T-helper 1 cell treated with Interleukin-12 subunit alpha and Interleukin-12 subunit beta and Interleukin-4 antibody, amounts not matched to agents 30 μg/mL and 1 μg/mL, for 36 hours (primary cell): ENCODE data around the gene NPB.
A peak's percentile ranks its signal among the peaks of the same experiment; 100 is the strongest.

ENCODE experiments used
- H3K27ac Mint-ChIP-seq: one replicate; pipeline ENCODE4 v1.8.0; 2021; ENCODE audit warnings: mild to moderate bottlenecking, mixed read lengths
- H3K27me3 Mint-ChIP-seq: one replicate; pipeline ENCODE4 v1.8.0; 2021; ENCODE audit warnings: low read depth, mixed read lengths
- H3K36me3 Mint-ChIP-seq: one replicate; pipeline ENCODE4 v1.8.0; 2021; ENCODE audit warnings: low read depth, mixed read lengths
- H3K4me1 Mint-ChIP-seq: one replicate; pipeline ENCODE4 v1.8.0; 2021; ENCODE audit warnings: low read depth, mixed read lengths
- H3K4me3 Mint-ChIP-seq: one replicate; pipeline ENCODE4 v1.8.0; 2021; ENCODE audit warnings: mild to moderate bottlenecking, moderate library complexity, mixed read lengths
- H3K9me3 Mint-ChIP-seq: one replicate; pipeline ENCODE4 v1.8.0; 2021; ENCODE audit warnings: mixed read lengths

Gene NPB

DNA sequence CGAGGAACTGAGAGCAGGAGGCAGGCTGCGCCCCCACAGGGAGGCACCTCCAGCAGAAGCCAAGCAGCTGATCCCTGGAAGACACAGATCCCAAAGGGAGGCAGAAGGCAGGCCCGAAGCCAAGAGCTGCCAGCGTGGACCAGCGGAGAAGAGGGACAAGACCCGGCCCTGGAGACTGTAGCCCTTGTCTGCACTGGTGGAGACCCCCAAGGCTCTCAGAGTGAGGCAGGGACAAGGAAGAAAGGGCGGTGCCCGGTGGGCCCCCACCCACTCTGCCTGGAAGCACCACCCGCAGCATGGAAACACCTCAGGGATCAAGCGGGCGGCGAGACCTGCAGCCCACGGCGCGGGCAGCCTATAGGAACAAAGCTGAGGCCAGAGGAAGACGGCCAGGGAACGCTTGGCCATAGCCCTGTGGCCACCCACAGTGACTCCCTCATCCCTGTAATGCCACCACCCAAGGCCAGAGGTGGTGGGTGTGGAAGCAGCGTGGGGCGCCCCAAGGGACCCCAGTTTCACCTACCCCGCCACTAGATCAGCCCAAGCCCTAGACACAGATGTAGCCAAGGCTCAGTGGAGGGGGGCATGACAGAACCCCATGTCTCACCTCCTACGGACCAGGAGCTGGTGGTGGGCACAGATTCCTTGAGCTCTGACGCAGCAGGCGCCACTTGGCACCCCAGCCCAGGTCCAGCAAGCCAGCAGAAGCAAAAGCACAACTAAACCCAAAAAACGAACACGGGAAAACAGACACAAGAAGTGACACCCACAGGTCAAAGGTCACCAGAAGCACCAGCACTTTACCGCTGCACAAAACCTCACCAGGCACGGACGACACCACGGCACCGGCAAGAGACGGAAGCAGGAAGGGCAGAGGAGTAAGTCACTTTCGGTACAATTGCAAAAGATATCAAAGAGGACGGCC, 18.8 kb downstream of the NPB start:
- no peaks in the 10 kb centered on the region for H3K9me3 Mint-ChIP-seq

DNA sequence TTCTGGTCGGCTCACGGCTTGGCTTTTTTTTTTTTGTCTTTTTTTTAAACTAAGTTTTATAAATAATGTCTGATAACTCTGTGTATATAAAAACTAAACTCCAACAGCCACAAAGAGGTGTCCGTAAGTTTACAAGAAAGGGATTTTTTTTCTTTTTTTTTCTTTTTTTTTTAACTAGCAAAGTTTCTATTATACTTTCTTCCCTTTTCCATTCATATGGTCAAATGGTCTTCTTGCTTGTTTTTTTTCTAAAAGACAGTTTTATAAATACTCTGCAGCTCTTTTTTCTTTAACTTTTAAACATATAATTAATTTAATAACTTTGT, 19.5 kb downstream of the NPB start:
- Mint-ChIP-seq H3K4me3 (no peak overlapping the region), H3K4me1 (peaks cover 29% of the 10 kb centered on the region), H3K36me3 (peaks cover 7% of the 10 kb centered on the region), H3K27me3 (no peaks in the 10 kb centered on the region), H3K27ac (no peak overlapping the region), H3K9me3 (no peaks in the 10 kb centered on the region)

More for the DNA sequence above, 18.8 kb downstream of the NPB start:
- H3K36me3 Mint-ChIP-seq = peaks cover 9% of the 10 kb centered on the region
- no peak overlapping the region for H3K4me3 Mint-ChIP-seq
- peaks cover 24% of the 10 kb centered on the region for H3K4me1 Mint-ChIP-seq
- H3K27ac Mint-ChIP-seq = peak overlapping the region; percentile 16
- no peaks in the 10 kb centered on the region for H3K27me3 Mint-ChIP-seq

DNA sequence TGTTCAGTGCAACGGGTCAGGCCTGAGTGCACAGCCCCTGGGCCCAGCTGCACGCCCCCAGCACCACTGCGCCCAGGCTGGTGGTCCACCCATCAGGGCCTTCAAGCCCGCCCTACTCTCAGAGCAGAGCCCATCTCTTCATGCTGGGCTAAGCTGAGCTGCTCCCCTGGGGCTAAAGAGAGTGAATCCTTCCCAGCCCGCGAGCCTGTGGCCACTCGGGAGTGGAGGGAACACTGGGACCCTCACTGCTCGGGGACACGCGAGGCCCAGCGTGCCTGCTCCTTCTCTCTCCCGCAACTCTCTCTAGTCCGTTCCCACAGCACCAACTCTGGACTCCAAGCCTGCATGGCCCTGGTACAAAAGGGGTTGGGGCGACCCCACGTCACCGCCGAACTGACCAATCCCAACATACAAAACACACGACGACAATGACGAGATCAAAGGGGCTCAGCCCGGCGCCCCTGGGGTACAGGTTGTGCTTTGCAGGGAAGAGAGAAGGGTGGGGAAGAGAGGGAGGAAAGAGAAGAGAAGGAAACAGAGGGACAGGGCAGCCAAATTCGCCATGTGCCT, 20.0 kb downstream of the NPB start:
- H3K27ac Mint-ChIP-seq = no peak overlapping the region
- H3K27me3 Mint-ChIP-seq = no peaks in the 10 kb centered on the region
- no peak overlapping the region for H3K4me3 Mint-ChIP-seq
- peaks cover 25% of the 10 kb centered on the region for H3K4me1 Mint-ChIP-seq
- H3K36me3 Mint-ChIP-seq = peaks cover 3% of the 10 kb centered on the region
- H3K9me3 Mint-ChIP-seq = no peaks in the 10 kb centered on the region

DNA sequence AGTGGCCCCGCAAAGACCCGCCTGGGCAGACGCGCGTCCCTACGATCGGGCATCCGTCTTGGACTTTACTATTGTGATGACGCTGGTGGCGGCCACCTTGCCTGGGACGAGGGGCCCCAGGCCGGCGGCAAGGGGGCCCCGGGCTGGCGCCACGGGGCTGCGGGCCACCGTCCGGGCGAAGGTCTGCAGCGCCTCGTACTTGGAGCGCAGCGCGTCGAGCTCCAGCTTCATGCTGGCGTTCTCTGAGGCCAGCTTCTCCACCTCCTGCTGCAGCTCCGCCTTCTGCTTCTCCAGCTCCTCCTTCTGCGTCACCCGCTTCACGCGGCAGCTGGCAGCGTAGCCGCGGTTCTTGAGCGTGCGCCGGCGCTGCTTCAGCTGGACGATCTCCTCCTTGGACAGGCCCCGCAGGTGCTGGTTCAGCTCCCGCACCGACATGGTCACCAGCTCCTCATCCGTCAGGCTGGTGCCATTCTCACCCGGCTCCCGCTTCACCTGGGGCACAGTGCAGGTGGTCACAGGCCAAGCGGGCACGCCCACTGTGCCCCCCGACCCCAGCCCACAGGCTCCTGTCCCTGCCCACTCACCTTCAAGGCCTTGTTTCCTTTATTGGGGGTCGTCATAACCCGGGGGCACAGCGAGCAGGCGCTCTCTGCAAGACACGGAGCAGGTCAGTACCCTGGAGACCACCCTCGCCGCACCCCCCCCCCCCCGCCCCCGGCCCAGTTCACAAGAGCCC, 20.7 kb downstream of the NPB start:
- H3K4me1 Mint-ChIP-seq = peaks cover 22% of the 10 kb centered on the region
- no peaks in the 10 kb centered on the region for H3K9me3 Mint-ChIP-seq
- H3K36me3 Mint-ChIP-seq = no peaks in the 10 kb centered on the region
- no peak overlapping the region for H3K4me3 Mint-ChIP-seq
- H3K27ac Mint-ChIP-seq = no peak overlapping the region
- H3K27me3 Mint-ChIP-seq = no peaks in the 10 kb centered on the region

DNA sequence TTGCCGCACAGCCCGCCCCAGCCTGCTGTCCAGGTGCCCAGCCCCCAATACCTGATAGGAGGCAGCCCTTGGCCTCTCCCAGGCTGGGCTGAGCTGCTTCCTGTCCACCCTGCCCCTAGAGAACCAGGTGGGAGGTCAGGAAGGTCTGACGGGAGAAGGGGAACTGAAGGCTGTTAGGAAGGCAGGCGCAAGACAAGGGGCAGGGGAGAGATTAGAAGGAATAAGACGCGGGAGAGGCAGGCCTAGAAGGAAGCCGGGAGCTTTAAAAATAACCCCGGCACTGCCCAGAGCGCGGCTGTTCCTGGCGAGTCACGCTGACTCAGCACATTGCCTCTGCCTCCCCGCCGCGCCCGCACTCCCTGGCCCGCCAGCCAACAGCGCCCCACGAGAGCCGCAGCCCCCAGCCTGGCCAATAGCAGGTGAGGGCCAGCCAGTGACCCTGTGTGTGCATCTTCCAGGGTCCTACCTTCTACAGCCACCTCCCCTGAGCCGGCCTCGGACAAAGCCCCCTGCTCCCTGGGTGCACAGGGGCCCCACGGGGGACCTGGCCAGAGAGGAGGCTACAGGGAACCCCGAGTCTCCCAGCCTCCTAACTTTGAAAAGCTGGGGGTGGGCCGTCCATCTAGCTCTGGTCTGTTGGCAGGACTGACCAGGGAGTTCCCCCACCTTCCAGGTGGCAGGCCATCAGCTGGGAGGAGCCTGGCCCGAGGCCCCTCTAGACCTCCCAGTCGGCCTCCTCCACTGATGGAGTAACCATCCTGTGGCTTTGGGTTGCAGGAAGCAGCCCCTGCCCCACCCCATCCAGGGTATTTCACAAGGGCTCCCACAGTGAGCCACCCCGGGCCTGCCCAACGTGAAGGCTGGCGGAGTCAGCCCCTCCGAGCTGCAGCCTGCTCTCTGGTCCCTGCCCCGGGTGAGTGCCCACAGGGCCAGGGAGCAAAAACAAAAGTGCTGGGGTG, 21.5 kb downstream of the NPB start:
- H3K27ac Mint-ChIP-seq = peak overlapping the region; percentile 62

DNA sequence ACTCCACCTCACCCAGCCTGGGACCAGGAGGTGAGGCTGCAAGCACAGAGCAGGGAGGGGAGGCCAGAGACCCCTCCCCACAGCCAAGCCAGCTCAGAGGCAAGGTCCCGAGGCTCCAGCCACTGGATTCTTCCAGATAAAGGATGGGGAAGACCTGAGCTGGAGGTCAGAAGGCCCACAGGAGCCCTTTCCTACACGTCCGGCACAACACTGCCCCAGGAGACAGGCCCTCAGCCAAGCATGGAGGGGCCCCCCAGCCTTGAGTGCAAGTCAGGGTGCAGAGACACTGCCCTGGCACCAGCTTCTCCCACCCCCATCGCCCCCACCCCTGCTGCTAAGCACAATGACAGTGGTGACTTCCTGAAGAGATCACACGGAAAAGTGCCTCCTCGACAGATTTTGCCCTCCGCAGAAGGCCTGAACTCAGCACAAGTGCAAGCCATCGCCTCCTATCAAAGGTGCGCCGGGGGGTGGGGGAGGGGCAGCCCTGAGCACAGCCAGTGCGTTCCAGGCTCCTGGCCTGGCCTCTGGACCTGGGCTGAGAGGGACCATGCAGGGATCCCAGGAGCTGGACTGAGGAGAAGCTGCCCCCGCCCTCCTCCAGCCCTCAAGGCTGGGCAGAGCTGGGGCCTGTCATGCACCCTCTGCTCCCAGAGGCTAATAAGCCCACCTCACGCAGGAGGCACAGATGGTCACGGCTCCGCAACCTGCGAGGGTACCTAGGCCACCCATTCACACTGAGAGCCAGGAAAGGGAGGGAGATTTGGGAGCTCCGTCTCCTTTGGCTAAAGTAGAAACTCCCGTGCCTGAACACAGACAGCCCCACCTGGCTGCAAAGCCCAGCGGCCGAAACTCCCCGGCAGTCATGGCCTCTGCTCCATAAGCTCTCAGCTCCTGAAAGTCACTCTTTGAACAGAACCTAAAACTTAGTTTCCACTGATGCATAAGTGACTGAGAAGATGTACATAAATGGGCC, 22.8 kb downstream of the NPB start:
- no peaks in the 10 kb centered on the region for H3K36me3 Mint-ChIP-seq
- peak overlapping the region; percentile 67 for H3K4me3 Mint-ChIP-seq
- peaks cover 20% of the 10 kb centered on the region for H3K4me1 Mint-ChIP-seq
- no peaks in the 10 kb centered on the region for H3K9me3 Mint-ChIP-seq
- H3K27ac Mint-ChIP-seq = peak overlapping the region; percentile 9
- H3K27me3 Mint-ChIP-seq = no peaks in the 10 kb centered on the region

More for the DNA sequence above, 21.5 kb downstream of the NPB start:
- Mint-ChIP-seq H3K4me3 (no peak overlapping the region), H3K36me3 (no peaks in the 10 kb centered on the region), H3K27me3 (no peaks in the 10 kb centered on the region), H3K4me1 (peaks cover 20% of the 10 kb centered on the region), H3K9me3 (no peaks in the 10 kb centered on the region)

DNA sequence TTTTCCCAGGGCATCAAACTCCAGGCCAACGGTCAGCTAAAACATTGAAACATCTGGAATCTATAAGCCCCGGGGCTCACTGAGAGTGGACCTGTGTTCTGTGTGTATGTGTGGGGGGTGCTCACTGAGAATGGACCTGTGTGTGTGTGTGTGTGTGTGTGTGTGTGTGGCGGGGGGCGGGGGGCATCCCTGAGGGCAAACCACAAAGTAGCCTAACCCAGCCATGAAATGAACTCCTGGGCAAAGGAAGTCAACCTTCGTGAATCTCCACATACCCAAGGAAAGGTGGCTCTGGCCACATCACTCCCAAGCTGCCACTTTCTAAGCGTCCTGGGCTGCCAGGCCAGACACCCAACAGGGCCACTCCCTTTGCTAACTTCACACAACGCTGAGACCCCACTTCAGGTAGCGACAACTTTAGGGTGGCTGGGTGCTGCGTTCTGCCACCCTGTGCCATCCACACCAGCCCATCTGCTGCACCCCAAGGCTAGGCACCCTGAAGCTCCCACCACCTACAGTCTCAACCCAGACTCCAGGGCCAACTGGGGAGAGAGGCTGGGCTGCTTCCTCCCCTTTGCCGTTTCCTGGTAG, 23.9 kb downstream of the NPB start:
- Mint-ChIP-seq H3K36me3 (no peaks in the 10 kb centered on the region), H3K27me3 (no peaks in the 10 kb centered on the region), H3K9me3 (no peaks in the 10 kb centered on the region), H3K4me1 (peaks cover 20% of the 10 kb centered on the region), H3K4me3 (peak overlapping the region; percentile 91), H3K27ac (peak overlapping the region; percentile 90)

DNA sequence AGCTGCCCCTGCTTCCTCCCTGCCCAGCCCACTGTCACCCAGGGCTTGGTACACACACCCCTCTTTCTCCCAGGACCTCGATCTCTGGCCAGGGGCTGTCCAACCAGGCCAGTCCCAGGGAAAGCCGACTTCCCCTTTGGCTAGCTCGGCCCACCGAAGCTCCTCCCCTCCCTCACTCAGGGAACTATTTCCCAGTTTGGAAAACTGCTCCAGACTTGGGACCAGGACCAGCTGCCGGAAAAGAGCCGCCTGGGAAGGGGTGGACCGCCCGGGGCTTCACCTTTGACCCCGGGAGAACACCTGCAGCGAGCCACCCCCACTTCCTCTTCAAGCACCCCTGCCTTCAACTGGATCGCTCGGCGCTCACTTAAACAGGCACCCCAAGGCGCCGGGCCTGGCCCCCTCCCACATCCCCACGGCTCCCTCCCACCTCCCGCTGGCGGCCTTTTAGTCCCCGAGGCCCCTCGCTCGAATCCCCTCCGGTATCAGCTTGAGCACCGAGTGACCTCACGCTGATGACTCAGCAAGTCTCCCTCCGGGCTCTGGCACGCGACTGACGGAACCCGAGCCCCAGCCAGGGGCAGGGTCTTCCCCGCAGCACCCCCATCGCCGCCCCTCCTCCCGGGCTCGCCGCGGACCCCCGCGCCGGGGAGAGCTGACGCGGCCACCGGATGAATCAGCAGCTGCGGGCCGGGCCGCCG, 24.6 kb downstream of the NPB start:
- Mint-ChIP-seq H3K4me3 (peak overlapping the region; percentile 91), H3K36me3 (no peaks in the 10 kb centered on the region), H3K4me1 (peaks cover 19% of the 10 kb centered on the region), H3K27me3 (no peaks in the 10 kb centered on the region), H3K27ac (peak overlapping the region; percentile 90), H3K9me3 (no peaks in the 10 kb centered on the region)

DNA sequence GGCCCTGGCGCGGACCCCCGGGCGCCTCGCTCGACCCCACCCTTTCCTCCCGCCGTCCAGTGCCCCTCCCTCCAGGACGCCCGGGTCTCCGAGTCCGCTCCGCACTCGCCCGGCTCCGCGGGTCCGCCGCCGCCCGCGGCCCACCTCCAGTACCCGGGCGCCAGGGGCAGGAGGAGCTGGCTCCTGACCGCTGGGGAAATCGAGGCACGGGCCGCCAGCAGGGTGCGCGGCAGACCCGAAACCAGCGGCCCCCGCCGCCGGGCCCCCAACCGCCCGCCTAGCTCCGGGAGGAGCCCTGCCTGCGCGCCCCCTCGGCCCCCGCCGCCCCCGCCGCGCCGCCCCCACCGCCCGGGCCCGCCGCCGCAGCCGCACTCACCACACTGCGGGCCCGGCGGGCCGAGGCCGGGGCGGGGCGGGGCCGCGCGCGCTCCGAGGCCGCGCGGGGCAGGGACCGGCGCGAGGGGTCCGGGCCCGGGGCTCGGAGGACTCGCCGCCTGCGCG, 25.2 kb downstream of the NPB start:
- Mint-ChIP-seq H3K9me3 (no peaks in the 10 kb centered on the region), H3K27ac (no peak overlapping the region), H3K4me3 (peak overlapping the region; percentile 48), H3K4me1 (peaks cover 19% of the 10 kb centered on the region), H3K36me3 (no peaks in the 10 kb centered on the region), H3K27me3 (no peaks in the 10 kb centered on the region)

DNA sequence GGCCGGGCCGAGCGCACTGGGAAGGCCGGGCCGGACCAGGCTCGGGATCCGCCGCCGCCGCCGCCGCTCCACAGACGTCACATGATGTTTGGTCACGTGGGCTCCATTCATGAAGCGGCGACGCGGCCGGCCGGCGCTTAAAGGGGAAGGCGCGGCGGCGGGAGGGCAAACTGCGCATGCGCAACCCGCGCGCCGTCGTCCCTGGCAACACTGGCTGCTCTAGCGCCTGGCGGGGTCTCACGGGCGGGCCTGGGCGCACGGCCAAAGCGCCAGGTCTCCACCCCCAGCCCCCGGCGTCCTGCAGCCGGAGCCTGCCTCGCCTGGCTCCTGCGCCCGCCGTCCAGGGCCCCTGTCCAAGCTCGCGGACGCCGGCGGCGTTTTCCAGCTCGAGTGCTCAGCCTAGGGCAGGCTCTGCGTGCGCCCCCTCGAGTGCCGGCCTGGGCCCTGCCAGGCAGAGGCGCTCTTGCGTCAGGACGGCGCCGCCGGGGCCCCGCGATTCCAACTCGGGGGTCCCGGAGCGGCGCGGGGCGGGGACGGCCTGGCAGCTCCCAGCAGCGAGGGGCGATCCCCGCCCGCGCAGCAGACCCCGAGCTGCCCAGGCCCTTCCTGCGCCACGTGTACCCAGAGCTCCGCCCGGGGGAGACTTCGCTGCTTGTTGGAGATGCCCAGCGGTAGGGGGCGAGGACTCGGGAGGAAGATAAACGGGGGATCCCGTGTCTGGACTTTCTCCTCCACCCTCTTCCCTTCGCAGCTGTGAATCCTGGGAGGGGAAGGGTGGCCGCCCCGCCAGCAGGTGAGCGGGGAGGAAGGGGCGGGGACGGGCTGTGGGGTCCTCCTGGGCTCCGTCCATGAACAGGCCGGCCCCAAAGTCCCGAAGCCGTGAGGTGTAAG, 25.9 kb downstream of the NPB start, which contains the start of gene MAFG:
TSS of gene MAFG (minus strand) at position 83 of the 891 bp plus-strand sequence. CDS start 4,550 bp downstream, outside the sequence.
- peak within 1 kb of the TSS; percentile 90 for H3K27ac Mint-ChIP-seq
- H3K36me3 Mint-ChIP-seq = no peaks in the 10 kb centered on the region
- H3K4me1 Mint-ChIP-seq = peaks cover 19% of the 10 kb centered on the region
- H3K27me3 Mint-ChIP-seq = no peaks in the 10 kb centered on the region
- no peaks in the 10 kb centered on the region for H3K9me3 Mint-ChIP-seq
- peak within 1 kb of the TSS; percentile 91 for H3K4me3 Mint-ChIP-seq

DNA sequence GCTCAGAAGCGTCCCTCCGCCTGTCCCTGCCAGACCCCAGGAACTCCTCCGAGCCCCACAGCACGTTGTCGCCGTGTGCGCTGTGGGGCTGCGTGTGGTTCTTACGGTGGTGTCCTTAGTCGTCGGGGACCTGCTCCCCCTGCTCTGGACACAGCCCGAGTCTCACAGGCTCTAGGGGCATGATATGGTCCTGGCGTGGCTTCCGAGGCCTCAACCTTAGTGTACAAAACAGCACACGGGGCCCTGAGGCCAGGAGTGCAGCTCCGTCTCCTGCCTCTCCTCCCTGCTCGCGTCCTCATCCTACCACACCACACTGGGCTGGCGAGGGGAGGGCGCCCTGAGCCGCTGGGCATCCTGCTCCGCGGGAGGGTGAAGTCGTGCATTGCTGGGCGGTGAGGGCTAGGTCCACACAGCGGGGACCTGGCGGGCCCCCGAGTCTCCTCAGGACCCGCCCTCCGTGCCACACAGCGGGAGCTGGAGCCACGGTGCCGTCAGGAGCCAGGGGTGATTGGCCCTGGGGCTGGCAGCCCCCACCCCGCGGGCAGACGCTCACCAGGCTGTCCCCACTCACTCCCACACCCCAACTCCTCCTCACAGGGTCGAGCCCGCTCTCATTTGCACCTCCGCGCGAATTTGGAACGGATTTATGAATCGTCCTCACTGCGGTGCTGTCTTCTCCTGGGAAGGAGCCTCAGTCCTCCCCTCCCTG, 26.7 kb downstream of the NPB start:
- no peaks in the 10 kb centered on the region for H3K9me3 Mint-ChIP-seq

More for the DNA sequence above, 26.7 kb downstream of the NPB start:
- H3K4me3 Mint-ChIP-seq = peak overlapping the region; percentile 62
- H3K27me3 Mint-ChIP-seq = no peaks in the 10 kb centered on the region
- peaks cover 19% of the 10 kb centered on the region for H3K4me1 Mint-ChIP-seq
- H3K36me3 Mint-ChIP-seq = no peaks in the 10 kb centered on the region
- H3K27ac Mint-ChIP-seq = no peak overlapping the region
